Measurements from ENCODE around the gene HMOX2. TPM values are rescaled to one million over a fixed set of nuclear protein-coding genes. Genes with fewer than 3 reads are reported as not detected.

Gene HMOX2
- total and polyA plus RNA-seq, 5 donors from 2014 or later = 41.2 to 145 (median 125) TPM

DNA sequence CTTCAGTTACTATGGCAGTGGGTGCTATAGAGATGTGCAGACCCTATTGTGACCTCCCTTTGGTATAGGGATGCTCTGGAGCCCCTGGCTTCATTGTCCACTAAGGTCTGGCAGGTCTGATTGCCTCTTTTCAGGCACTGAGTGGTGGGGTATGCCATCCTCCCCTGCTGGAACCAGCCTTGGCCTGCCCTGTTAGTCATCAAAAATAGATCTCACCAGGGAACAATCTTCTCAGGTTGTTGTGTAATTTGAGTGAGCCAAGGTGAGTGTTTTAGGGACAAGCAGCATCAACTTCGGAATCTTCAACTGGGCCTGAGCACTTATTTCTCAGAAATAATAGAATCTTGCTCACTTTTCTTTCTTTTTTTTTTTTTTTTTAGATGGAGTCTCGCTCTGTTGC is 19.6 kb downstream of the HMOX2 start:
- Histone ChIP-seq H3K4me1 (ENCODE audit: control insufficient read depth, insufficient read depth, low read length, poor library complexity, severe bottlenecking) (peaks cover 27% of the 10 kb centered on the region), H3K4me3 (ENCODE audit: low read depth, low read length) (no peak overlapping the region), H3K36me3 (ENCODE audit: control insufficient read depth, insufficient read depth, low read length) (peaks cover 22% of the 10 kb centered on the region), H3K27ac (ENCODE audit: insufficient read depth, low read length, poor library complexity, severe bottlenecking) (no peak overlapping the region), H3K27me3 (ENCODE audit: control insufficient read depth, insufficient read depth, low read length) (no peaks in the 10 kb centered on the region), H3K9me3 (ENCODE audit: control insufficient read depth in 2 of 2, low read length in 2 of 2) (no peaks in the 10 kb centered on the region)
- H3K27me3 Mint-ChIP-seq = no peaks in the 10 kb centered on the region
- DNase-seq (no peak), ATAC-seq (ENCODE audit: low read depth in 2 of 2) (no peak)
- peaks cover 29% of the 10 kb centered on the region for H3K36me3 Mint-ChIP-seq
- no peaks in the 10 kb centered on the region for H3K9me3 Mint-ChIP-seq
- no peak overlapping the region for H3K4me3 Mint-ChIP-seq
- H3K27ac Mint-ChIP-seq = peak overlapping the region in 2 of 3 donors; percentile 43 to 62
- peaks cover 29 to 89% (median 58%) of the 10 kb centered on the region in 4 donors for H3K4me1 Mint-ChIP-seq

DNA sequence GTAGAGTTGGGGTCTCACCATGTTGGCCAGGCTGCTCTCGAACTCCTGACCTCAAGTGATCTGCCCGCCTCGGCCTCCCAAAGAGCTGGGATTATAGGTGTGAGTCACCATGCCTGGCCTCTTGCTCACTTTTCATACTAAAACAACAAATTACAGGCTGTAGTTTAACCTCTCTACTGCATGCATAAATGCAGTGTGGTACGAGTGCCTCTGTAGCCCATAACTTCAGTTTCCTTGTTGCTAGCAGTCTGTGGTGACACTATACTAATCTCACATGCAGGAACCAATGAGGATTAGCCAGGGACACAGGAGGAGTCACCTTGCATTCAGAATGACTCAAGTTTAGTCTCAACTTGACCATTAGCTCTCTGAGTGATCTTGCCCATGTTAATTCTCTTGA is 20.1 kb downstream of the HMOX2 start:
- Histone ChIP-seq H3K27me3 (ENCODE audit: control insufficient read depth, insufficient read depth, low read length) (no peaks in the 10 kb centered on the region), H3K9me3 (ENCODE audit: control insufficient read depth in 2 of 2, low read length in 2 of 2) (no peaks in the 10 kb centered on the region), H3K4me1 (ENCODE audit: control insufficient read depth, insufficient read depth, low read length, poor library complexity, severe bottlenecking) (peaks cover 29% of the 10 kb centered on the region), H3K4me3 (ENCODE audit: low read depth, low read length) (no peak overlapping the region), H3K27ac (ENCODE audit: insufficient read depth, low read length, poor library complexity, severe bottlenecking) (no peak overlapping the region), H3K36me3 (ENCODE audit: control insufficient read depth, insufficient read depth, low read length) (peaks cover 21% of the 10 kb centered on the region)
- Mint-ChIP-seq H3K27me3 (no peaks in the 10 kb centered on the region), H3K9me3 (no peaks in the 10 kb centered on the region), H3K27ac (peak overlapping the region in 1 of 3 donors; percentile 1), H3K4me1 (peaks cover 31 to 89% (median 58%) of the 10 kb centered on the region in 4 donors), H3K4me3 (no peak overlapping the region), H3K36me3 (peaks cover 28% of the 10 kb centered on the region)
- no peak for DNase-seq
- no peak for ATAC-seq (ENCODE audit: low read depth in 2 of 2)

DNA sequence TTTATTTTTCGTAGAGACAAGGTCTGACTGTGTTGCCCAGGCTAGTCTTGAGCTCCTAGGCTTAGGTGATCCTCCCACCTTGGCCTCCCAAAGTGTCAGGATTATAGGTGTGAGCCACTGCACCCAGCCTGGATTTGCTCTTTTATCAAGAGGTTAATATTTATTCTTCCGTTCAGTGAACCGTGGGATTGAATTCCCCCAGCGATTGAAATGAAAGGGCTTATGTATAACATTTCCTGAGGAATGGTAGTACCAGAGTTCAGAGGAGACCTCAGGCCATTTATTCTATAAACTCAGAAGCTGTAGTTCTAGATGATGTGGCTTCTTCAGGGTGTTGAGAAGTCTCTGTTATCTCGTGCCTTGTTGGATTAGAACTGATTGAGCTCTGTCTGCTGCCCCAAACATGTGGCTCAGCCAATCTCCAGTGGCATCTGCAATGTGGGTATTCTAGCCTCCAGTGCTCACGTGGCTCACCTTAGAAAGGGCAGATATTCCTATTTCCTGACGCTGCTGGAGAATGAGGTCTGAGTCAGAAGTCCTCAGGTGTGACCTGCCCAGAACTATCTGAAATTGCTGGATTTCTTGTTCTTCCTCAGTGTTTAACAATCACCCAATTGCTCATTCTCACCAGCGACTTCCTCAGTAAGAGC is 22.5 kb downstream of the HMOX2 start:
- Histone ChIP-seq H3K36me3 (ENCODE audit: control insufficient read depth, insufficient read depth, low read length) (peaks cover 16% of the 10 kb centered on the region), H3K4me1 (ENCODE audit: control insufficient read depth, insufficient read depth, low read length, poor library complexity, severe bottlenecking) (peaks cover 45% of the 10 kb centered on the region), H3K9me3 (ENCODE audit: control insufficient read depth in 2 of 2, low read length in 2 of 2) (no peaks in the 10 kb centered on the region), H3K27ac (ENCODE audit: insufficient read depth, low read length, poor library complexity, severe bottlenecking) (no peak overlapping the region), H3K4me3 (ENCODE audit: low read depth, low read length) (no peak overlapping the region), H3K27me3 (ENCODE audit: control insufficient read depth, insufficient read depth, low read length) (no peaks in the 10 kb centered on the region)
- Mint-ChIP-seq H3K4me1 (peaks cover 35 to 92% (median 67%) of the 10 kb centered on the region in 4 donors), H3K36me3 (peaks cover 22% of the 10 kb centered on the region), H3K27me3 (no peaks in the 10 kb centered on the region), H3K27ac (peak overlapping the region; percentile 53 to 83 (median 72)), H3K9me3 (no peaks in the 10 kb centered on the region), H3K4me3 (peak overlapping the region in 1 of 4 donors; percentile 23)
- ATAC-seq (ENCODE audit: low read depth in 2 of 2) (no peak), DNase-seq (no peak)

DNA sequence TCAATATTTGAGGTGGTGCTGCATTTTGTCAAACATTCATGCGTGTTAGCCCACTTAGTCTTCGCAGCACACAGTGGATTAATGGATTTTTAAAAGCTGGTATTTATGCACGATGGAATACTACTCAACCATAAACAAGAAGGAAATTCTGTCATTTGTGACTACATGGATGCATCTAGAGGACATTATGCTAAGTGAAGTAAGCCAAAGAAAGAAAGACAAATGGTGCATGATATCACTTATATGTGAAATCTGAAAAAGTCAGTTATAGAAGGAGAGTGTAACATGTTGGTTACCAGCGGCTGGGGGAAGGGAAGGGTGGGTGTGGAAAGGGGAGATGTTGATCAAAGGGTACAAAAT is 23.0 kb downstream of the HMOX2 start:
- peaks cover 16% of the 10 kb centered on the region for H3K36me3 ChIP-seq (ENCODE audit: control insufficient read depth, insufficient read depth, low read length)
- H3K36me3 Mint-ChIP-seq = peaks cover 22% of the 10 kb centered on the region
- DNase-seq (no peak), ATAC-seq (ENCODE audit: low read depth in 2 of 2) (no peak)
- H3K4me3 ChIP-seq (ENCODE audit: low read depth, low read length) = no peak overlapping the region
- H3K27ac ChIP-seq (ENCODE audit: insufficient read depth, low read length, poor library complexity, severe bottlenecking) = no peak overlapping the region
- H3K4me1 ChIP-seq (ENCODE audit: control insufficient read depth, insufficient read depth, low read length, poor library complexity, severe bottlenecking) = peaks cover 50% of the 10 kb centered on the region
- peak overlapping the region in 2 of 3 donors; percentile 72 to 83 for H3K27ac Mint-ChIP-seq
- H3K9me3 ChIP-seq (ENCODE audit: control insufficient read depth in 2 of 2, low read length in 2 of 2) = no peaks in the 10 kb centered on the region
- peak overlapping the region in 2 of 4 donors; percentile 32 to 63 for H3K4me3 Mint-ChIP-seq
- H3K4me1 Mint-ChIP-seq = peaks cover 37 to 92% (median 69%) of the 10 kb centered on the region in 4 donors
- no peaks in the 10 kb centered on the region for H3K9me3 Mint-ChIP-seq
- H3K27me3 ChIP-seq (ENCODE audit: control insufficient read depth, insufficient read depth, low read length) = no peaks in the 10 kb centered on the region
- no peaks in the 10 kb centered on the region for H3K27me3 Mint-ChIP-seq

DNA sequence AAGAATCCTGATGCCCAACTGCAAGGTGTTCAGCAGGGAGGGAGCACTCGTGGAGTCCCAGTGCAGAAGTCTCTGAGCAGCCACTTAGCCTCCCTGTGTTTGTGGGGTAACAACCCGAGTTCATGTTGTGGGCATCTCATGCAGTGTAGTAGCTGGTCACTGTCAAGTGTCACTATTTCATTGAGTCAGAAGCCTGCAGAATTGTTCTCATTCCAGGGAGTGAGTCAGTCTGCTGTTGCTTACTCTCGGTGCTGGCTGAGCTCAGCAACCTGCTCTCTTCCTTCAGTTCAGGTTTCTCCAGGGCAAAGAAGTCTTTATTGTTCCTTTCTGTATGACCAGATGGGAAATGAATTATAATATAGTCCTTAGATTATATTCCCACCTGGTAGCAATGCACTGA is 24.1 kb downstream of the HMOX2 start:
- Histone ChIP-seq H3K4me3 (ENCODE audit: low read depth, low read length) (no peak overlapping the region), H3K27me3 (ENCODE audit: control insufficient read depth, insufficient read depth, low read length) (no peaks in the 10 kb centered on the region), H3K36me3 (ENCODE audit: control insufficient read depth, insufficient read depth, low read length) (peaks cover 16% of the 10 kb centered on the region), H3K9me3 (ENCODE audit: control insufficient read depth in 2 of 2, low read length in 2 of 2) (no peaks in the 10 kb centered on the region), H3K4me1 (ENCODE audit: control insufficient read depth, insufficient read depth, low read length, poor library complexity, severe bottlenecking) (peaks cover 61% of the 10 kb centered on the region), H3K27ac (ENCODE audit: insufficient read depth, low read length, poor library complexity, severe bottlenecking) (no peak overlapping the region)
- Mint-ChIP-seq H3K27me3 (no peaks in the 10 kb centered on the region), H3K4me3 (peak overlapping the region in 1 of 4 donors; percentile 83), H3K4me1 (peaks cover 39 to 92% (median 67%) of the 10 kb centered on the region in 4 donors), H3K27ac (peak overlapping the region in 2 of 3 donors; percentile 4 to 92), H3K36me3 (peaks cover 22% of the 10 kb centered on the region), H3K9me3 (no peaks in the 10 kb centered on the region)
- no peak for ATAC-seq (ENCODE audit: low read depth in 2 of 2)
- DNase-seq = no peak

DNA sequence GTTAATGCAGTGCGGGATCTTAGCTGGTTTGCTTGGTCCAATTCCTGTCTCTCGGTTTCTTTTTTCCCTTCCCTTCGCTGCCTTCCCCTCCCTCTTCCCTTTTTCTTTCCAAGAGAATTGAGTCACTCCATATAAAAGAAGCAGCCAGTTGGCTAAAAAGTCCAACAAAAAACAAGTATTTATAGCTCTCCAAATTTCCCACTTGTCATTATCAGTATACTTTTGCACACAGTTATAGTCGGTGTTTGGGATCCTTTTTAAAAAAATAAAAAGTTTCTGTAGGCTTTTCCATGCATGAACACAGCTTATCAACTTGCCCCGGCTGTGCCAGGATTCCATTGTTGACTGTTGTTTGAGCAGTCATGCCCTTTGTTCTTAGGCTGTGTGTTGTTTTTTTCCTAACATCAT is 24.9 kb downstream of the HMOX2 start:
- H3K27ac ChIP-seq (ENCODE audit: insufficient read depth, low read length, poor library complexity, severe bottlenecking) = peak overlapping the region; percentile 90
- H3K9me3 ChIP-seq (ENCODE audit: control insufficient read depth in 2 of 2, low read length in 2 of 2) = no peaks in the 10 kb centered on the region
- DNase-seq = no peak
- Mint-ChIP-seq H3K4me1 (peaks cover 41 to 92% (median 69%) of the 10 kb centered on the region in 4 donors), H3K4me3 (peak overlapping the region in 2 of 4 donors; percentile 58 to 83), H3K27ac (peak overlapping the region; percentile 90 to 92 (median 92)), H3K36me3 (peaks cover 22% of the 10 kb centered on the region), H3K27me3 (no peaks in the 10 kb centered on the region), H3K9me3 (peaks cover 0 to 1% (median 0%) of the 10 kb centered on the region in 7 donors)
- peaks cover 65% of the 10 kb centered on the region for H3K4me1 ChIP-seq (ENCODE audit: control insufficient read depth, insufficient read depth, low read length, poor library complexity, severe bottlenecking)
- peaks cover 15% of the 10 kb centered on the region for H3K36me3 ChIP-seq (ENCODE audit: control insufficient read depth, insufficient read depth, low read length)
- H3K4me3 ChIP-seq (ENCODE audit: low read depth, low read length) = no peak overlapping the region
- H3K27me3 ChIP-seq (ENCODE audit: control insufficient read depth, insufficient read depth, low read length) = no peaks in the 10 kb centered on the region
- no peak for ATAC-seq (ENCODE audit: low read depth in 2 of 2)

DNA sequence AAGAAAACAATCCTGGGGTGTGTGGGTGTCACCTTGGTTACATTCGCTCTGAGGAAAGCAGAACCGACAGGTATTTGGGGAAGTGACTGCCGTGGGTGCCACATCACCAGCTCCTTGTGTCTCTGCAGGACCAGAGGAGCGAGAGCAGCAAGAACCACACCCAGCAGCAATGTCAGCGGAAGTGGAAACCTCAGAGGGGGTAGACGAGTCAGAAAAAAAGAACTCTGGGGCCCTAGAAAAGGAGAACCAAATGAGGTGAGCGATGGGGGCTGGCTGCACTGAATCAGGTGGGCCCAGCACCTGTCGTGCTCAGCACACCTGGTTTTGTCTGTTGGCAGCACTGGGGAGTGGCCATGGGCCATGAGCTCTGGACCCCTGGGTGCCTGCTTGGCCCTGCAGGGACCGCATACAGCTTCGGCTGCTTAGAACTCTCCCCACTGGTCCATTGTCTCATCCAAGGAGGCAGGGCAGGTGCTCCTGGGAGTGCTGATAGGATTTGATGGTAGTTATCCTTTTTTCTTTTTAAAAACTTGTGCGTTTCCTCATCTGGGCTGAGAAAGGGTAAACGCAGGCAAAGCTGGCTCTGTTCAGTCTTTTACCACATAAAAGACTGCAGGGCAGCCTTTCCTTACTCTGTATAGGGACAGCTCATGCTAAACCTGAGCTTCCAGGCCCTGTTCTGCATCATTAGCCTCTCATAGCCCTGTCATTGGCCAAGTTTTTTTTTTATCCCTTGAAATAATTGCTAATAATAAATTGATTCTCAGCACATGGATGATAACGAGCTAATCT is 29.4 kb downstream of the HMOX2 start:
- H3K27me3 Mint-ChIP-seq = no peaks in the 10 kb centered on the region
- peaks cover 35% of the 10 kb centered on the region for H3K36me3 ChIP-seq (ENCODE audit: control insufficient read depth, insufficient read depth, low read length)
- peak; percentile 61 to 94 (median 85) for DNase-seq
- H3K9me3 Mint-ChIP-seq = peaks cover 0 to 3% (median 0%) of the 10 kb centered on the region in 7 donors
- peak overlapping the region; percentile 56 for H3K4me3 ChIP-seq (ENCODE audit: low read depth, low read length)
- peaks cover 64% of the 10 kb centered on the region for H3K4me1 ChIP-seq (ENCODE audit: control insufficient read depth, insufficient read depth, low read length, poor library complexity, severe bottlenecking)
- peak; percentile 92 to 94 for ATAC-seq (ENCODE audit: low read depth in 2 of 2)
- H3K27ac ChIP-seq (ENCODE audit: insufficient read depth, low read length, poor library complexity, severe bottlenecking) = peak overlapping the region; percentile 90
- H3K27ac Mint-ChIP-seq = peak overlapping the region; percentile 97 to 100 (median 100)
- no peaks in the 10 kb centered on the region for H3K9me3 ChIP-seq (ENCODE audit: control insufficient read depth in 2 of 2, low read length in 2 of 2)
- no peaks in the 10 kb centered on the region for H3K27me3 ChIP-seq (ENCODE audit: control insufficient read depth, insufficient read depth, low read length)
- H3K4me3 Mint-ChIP-seq = peak overlapping the region; percentile 74 to 86 (median 84)
- H3K4me1 Mint-ChIP-seq = peaks cover 30 to 75% (median 53%) of the 10 kb centered on the region in 4 donors
- H3K36me3 Mint-ChIP-seq = peaks cover 14% of the 10 kb centered on the region
